ENCODE data around the gene RBCK1. TPM values are rescaled to one million over a fixed set of nuclear protein-coding genes. Genes with fewer than 3 reads are reported as not detected.
"Not testable (repeated sequence)": the region's sequence is repeated elsewhere in the genome, so short reads cannot be mapped to it uniquely, and the experiment has no call there.

RBCK1 gene
- polyA plus RNA-seq, 4 donors: 74.8 to 176 (median 158) TPM

DNA sequence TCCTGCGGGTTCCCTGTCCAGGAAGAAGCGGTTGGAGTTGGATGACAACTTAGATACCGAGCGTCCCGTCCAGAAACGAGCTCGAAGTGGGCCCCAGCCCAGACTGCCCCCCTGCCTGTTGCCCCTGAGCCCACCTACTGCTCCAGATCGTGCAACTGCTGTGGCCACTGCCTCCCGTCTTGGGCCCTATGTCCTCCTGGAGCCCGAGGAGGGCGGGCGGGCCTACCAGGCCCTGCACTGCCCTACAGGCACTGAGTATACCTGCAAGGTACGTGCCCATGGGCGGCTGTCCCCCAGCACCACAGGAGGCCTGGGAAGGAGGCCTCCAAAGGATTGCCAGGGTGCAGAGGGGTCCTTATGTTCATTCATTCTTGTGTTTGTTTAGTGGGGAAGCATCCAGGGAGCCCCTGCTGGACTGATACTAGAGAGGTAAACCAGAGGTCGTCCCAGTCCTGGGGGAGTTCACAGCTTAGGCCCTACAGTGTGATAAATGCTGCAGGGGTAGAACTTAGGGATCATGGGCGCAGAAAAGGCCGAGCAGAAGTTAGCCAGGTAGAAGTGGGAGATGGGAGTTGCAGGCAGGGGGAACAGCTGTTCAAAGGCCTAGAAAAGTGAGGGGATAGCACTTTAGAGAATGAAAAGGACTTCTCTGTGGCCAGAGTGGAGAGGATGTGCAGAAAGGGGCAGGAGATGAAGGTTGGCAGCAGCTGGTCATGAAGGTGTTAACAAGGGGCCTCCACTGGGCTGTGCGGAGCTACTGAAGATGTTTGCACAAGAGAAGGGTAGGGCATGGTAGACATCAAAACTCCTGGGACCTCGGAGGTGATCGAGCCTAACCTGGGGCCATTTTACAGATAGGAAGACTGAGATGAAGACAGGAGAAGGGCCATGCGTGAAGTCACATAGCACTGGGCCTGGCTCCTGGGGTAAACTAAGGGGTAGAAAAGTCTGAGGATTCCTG is 19.8 kb upstream of the RBCK1 start:
- Histone ChIP-seq H3K36me3 (ENCODE audit: control insufficient read depth in 3 of 3, insufficient read depth in 2 of 3, low read depth in 1 of 3, low read length in 3 of 3) (peaks cover 0 to 15% (median 15%) of the 10 kb centered on the region in 3 donors), H3K4me3 (ENCODE audit: low read depth in 1 of 3, low read length in 3 of 3) (no peak overlapping the region), H3K9me3 (ENCODE audit: control insufficient read depth in 2 of 2, insufficient read depth in 1 of 2, low read depth in 1 of 2, low read length in 1 of 2) (no peaks in the 10 kb centered on the region), H3K27ac (ENCODE audit: low read depth in 1 of 3, low read length in 2 of 3) (no peak overlapping the region), H3K4me1 (ENCODE audit: control insufficient read depth in 3 of 3, insufficient read depth in 2 of 3, low read depth in 1 of 3, low read length in 2 of 3) (no peaks in the 10 kb centered on the region), H3K27me3 (ENCODE audit: control insufficient read depth in 3 of 3, insufficient read depth in 3 of 3, low read length in 3 of 3) (peaks cover 0 to 3% (median 0%) of the 10 kb centered on the region in 3 donors)
- WGBS, 3 donors: 82 to 90% (median 86%) methylated on average over 21 of the region's 21 CpGs
- no peak for FAIRE-seq
- DNase-seq: no peak

DNA sequence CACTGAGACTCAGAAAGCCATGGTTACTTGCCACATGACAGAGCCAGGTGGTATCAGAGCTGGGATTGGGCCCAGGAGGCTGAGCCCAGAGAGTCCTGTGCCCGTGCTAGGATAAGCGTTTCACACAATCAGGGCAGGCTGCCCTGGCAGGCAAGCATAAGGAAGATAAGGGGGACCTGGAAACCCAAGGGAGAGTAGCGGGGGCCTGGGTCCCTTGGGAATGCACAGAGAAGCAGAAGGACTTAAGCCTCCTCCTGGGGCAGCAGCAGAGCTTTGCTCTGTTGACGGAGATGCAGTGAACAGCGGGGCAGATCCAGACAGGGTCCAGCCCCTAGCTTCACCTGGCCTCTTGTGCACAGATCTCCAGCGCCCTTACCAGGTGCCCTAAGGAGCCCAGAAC is 18.9 kb upstream of the RBCK1 start:
- Histone ChIP-seq H3K9me3 (ENCODE audit: control insufficient read depth in 2 of 2, insufficient read depth in 1 of 2, low read depth in 1 of 2, low read length in 1 of 2) (no peaks in the 10 kb centered on the region), H3K4me1 (ENCODE audit: control insufficient read depth in 3 of 3, insufficient read depth in 2 of 3, low read depth in 1 of 3, low read length in 2 of 3) (no peaks in the 10 kb centered on the region), H3K4me3 (ENCODE audit: low read depth in 1 of 3, low read length in 3 of 3) (no peak overlapping the region), H3K27me3 (ENCODE audit: control insufficient read depth in 3 of 3, insufficient read depth in 3 of 3, low read length in 3 of 3) (no peaks in the 10 kb centered on the region), H3K36me3 (ENCODE audit: control insufficient read depth in 3 of 3, insufficient read depth in 2 of 3, low read depth in 1 of 3, low read length in 3 of 3) (peaks cover 0 to 15% (median 15%) of the 10 kb centered on the region in 3 donors), H3K27ac (ENCODE audit: low read depth in 1 of 3, low read length in 2 of 3) (no peak overlapping the region)
- WGBS, 3 donors: 74 to 86% (median 77%) methylated on average over 6 of the region's 6 CpGs
- no peak for FAIRE-seq
- DNase-seq: no peak

DNA sequence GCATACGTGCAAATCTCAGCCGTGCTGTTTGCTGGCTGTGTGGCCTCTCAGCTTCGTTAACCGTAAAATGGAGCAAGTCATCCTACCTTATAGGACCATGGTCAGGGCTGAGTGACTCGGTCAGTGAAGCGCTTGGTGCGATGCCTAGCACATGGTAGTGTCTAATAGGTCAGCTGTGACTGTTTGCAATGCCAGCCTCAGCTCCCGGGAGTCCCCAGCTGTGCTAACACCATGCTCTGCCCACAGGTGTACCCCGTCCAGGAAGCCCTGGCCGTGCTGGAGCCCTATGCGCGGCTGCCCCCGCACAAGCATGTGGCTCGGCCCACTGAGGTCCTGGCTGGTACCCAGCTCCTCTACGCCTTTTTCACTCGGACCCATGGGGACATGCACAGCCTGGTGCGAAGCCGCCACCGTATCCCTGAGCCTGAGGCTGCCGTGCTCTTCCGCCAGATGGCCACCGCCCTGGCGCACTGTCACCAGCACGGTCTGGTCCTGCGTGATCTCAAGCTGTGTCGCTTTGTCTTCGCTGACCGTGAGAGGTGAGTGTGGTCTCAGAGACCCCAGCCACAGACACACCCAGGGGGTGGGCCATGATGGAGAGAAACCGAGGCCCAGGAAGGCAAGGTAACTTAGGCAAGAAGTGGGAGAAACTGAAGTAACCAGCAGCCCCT is 16.9 kb upstream of the RBCK1 start:
- H3K4me3 ChIP-seq (ENCODE audit: low read depth in 1 of 3, low read length in 3 of 3): no peak overlapping the region
- H3K27ac ChIP-seq (ENCODE audit: low read depth in 1 of 3, low read length in 2 of 3): no peak overlapping the region
- no peaks in the 10 kb centered on the region for H3K4me1 ChIP-seq (ENCODE audit: control insufficient read depth in 3 of 3, insufficient read depth in 2 of 3, low read depth in 1 of 3, low read length in 2 of 3)
- FAIRE-seq (no peak), DNase-seq (no peak)
- H3K27me3 ChIP-seq (ENCODE audit: control insufficient read depth in 3 of 3, insufficient read depth in 3 of 3, low read length in 3 of 3): no peaks in the 10 kb centered on the region
- H3K36me3 ChIP-seq (ENCODE audit: control insufficient read depth in 3 of 3, insufficient read depth in 2 of 3, low read depth in 1 of 3, low read length in 3 of 3): peaks cover 0 to 17% (median 15%) of the 10 kb centered on the region in 3 donors
- no peaks in the 10 kb centered on the region for H3K9me3 ChIP-seq (ENCODE audit: control insufficient read depth in 2 of 2, insufficient read depth in 1 of 2, low read depth in 1 of 2, low read length in 1 of 2)
- 91 to 93% (median 92%) methylated on average over 29 of the region's 29 CpGs for WGBS, 3 donors

DNA sequence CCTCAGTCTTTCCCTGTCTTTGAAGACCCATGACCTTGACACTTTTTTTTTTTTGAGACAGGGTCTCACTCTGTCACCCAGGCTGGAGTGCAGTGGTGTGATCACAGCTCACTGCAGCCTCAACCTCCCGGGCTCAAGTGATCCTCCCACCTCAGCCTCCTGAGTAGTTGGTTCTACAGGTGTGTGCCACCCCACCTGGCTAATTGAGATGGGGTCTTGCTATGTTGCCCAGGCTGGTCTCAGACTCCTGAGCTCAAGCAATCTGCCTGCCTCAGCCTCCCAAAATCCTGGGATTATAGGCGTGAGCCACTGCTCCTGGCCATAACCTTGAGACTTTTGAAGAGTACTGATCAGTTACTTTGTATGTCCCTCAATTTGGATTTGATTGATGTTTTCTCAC is 14.8 kb upstream of the RBCK1 start:
- not testable (repeated sequence) for H3K4me1 ChIP-seq (ENCODE audit: control insufficient read depth in 3 of 3, insufficient read depth in 2 of 3, low read depth in 1 of 3, low read length in 2 of 3); DNase-seq; H3K4me3 ChIP-seq (ENCODE audit: low read depth in 1 of 3, low read length in 3 of 3); H3K27ac ChIP-seq (ENCODE audit: low read depth in 1 of 3, low read length in 2 of 3); H3K9me3 ChIP-seq (ENCODE audit: control insufficient read depth in 2 of 2, insufficient read depth in 1 of 2, low read depth in 1 of 2, low read length in 1 of 2); H3K27me3 ChIP-seq (ENCODE audit: control insufficient read depth in 3 of 3, insufficient read depth in 3 of 3, low read length in 3 of 3); FAIRE-seq
- WGBS, 3 donors: 92 to 98% (median 93%) methylated on average over 2 of the region's 2 CpGs
- peaks cover 0 to 18% (median 15%) of the 10 kb centered on the region in 3 donors for H3K36me3 ChIP-seq (ENCODE audit: control insufficient read depth in 3 of 3, insufficient read depth in 2 of 3, low read depth in 1 of 3, low read length in 3 of 3)

DNA sequence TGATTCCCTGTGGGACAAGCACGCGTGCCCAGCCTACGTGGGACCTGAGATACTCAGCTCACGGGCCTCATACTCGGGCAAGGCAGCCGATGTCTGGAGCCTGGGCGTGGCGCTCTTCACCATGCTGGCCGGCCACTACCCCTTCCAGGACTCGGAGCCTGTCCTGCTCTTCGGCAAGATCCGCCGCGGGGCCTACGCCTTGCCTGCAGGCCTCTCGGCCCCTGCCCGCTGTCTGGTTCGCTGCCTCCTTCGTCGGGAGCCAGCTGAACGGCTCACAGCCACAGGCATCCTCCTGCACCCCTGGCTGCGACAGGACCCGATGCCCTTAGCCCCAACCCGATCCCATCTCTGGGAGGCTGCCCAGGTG is 11.9 kb upstream of the RBCK1 start:
- no peaks in the 10 kb centered on the region for H3K9me3 ChIP-seq (ENCODE audit: control insufficient read depth in 2 of 2, insufficient read depth in 1 of 2, low read depth in 1 of 2, low read length in 1 of 2)
- H3K4me1 ChIP-seq (ENCODE audit: control insufficient read depth in 3 of 3, insufficient read depth in 2 of 3, low read depth in 1 of 3, low read length in 2 of 3): no peaks in the 10 kb centered on the region
- H3K4me3 ChIP-seq (ENCODE audit: low read depth in 1 of 3, low read length in 3 of 3): no peak overlapping the region
- peak overlapping the region in 1 of 3 donors; percentile 28 for H3K27ac ChIP-seq (ENCODE audit: low read depth in 1 of 3, low read length in 2 of 3)
- peaks cover 0 to 8% (median 8%) of the 10 kb centered on the region in 3 donors for H3K36me3 ChIP-seq (ENCODE audit: control insufficient read depth in 3 of 3, insufficient read depth in 2 of 3, low read depth in 1 of 3, low read length in 3 of 3)
- FAIRE-seq (no peak), DNase-seq (no peak)
- H3K27me3 ChIP-seq (ENCODE audit: control insufficient read depth in 3 of 3, insufficient read depth in 3 of 3, low read length in 3 of 3): no peaks in the 10 kb centered on the region
- 91 to 94% (median 92%) methylated on average over 24 of the region's 24 CpGs for WGBS, 3 donors

DNA sequence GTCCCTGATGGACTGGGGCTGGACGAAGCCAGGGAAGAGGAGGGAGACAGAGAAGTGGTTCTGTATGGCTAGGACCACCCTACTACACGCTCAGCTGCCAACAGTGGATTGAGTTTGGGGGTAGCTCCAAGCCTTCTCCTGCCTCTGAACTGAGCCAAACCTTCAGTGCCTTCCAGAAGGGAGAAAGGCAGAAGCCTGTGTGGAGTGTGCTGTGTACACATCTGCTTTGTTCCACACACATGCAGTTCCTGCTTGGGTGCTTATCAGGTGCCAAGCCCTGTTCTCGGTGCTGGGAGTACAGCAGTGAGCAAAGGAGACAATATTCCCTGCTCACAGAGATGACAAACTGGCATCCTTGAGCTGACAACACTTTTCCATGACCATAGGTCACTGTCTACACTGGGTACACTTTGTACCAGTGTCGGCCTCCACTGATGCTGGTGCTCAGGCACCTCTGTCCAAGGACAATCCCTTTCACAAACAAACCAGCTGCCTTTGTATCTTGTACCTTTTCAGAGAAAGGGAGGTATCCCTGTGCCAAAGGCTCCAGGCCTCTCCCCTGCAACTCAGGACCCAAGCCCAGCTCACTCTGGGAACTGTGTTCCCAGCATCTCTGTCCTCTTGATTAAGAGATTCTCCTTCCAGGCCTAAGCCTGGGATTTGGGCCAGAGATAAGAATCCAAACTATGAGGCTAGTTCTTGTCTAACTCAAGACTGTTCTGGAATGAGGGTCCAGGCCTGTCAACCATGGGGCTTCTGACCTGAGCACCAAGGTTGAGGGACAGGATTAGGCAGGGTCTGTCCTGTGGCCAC is 11.3 kb upstream of the RBCK1 start:
- no peak for FAIRE-seq
- 63 to 75% (median 69%) methylated on average over 4 of the region's 4 CpGs for WGBS, 3 donors
- Histone ChIP-seq H3K9me3 (ENCODE audit: control insufficient read depth in 2 of 2, insufficient read depth in 1 of 2, low read depth in 1 of 2, low read length in 1 of 2) (no peaks in the 10 kb centered on the region), H3K27me3 (ENCODE audit: control insufficient read depth in 3 of 3, insufficient read depth in 3 of 3, low read length in 3 of 3) (no peaks in the 10 kb centered on the region), H3K27ac (ENCODE audit: low read depth in 1 of 3, low read length in 2 of 3) (peak overlapping the region in 1 of 3 donors; percentile 28), H3K36me3 (ENCODE audit: control insufficient read depth in 3 of 3, insufficient read depth in 2 of 3, low read depth in 1 of 3, low read length in 3 of 3) (peaks cover 0 to 6% (median 5%) of the 10 kb centered on the region in 3 donors), H3K4me1 (ENCODE audit: control insufficient read depth in 3 of 3, insufficient read depth in 2 of 3, low read depth in 1 of 3, low read length in 2 of 3) (no peaks in the 10 kb centered on the region), H3K4me3 (ENCODE audit: low read depth in 1 of 3, low read length in 3 of 3) (no peak overlapping the region)
- peak in 1 of 2 donors; percentile 81 for DNase-seq

DNA sequence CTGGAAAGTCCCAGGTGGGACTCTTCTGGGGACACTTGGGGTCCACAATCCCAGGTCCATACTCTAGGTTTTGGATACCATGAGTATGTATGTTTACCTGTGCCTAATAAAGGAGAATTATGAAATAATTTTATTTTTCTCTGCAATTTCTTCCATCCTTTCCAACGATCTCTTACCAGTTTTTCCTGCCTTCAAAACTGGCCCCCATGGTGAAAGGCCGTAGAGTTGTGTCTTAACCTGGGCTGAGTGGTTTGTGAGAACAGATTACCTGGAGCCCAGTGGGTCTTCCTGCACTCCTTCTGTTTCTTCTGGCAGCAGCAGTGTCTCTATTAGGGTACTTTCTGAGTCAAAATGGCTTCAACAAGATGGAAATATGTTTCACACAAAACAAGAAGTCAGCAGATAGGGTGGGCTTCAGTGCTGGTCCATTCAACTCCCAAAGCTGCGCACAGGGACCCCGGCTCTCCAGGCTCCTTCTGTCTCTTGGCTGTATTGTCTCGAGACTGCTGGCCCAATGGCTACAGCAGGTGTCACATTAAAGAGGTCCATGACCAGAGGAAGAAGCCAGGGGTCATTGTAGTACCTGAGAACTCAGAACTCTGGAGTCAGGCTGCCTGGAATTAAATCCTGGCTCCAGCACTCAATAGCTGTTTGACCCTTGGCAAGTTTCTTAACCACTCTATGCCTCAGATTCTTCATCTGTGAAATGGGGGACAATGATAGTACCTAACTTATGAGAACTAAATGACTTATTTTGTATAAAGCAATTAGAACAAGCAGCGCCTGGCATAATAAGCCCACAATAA is 10.5 kb upstream of the RBCK1 start:
- Histone ChIP-seq H3K4me1 (ENCODE audit: control insufficient read depth in 3 of 3, insufficient read depth in 2 of 3, low read depth in 1 of 3, low read length in 2 of 3) (peaks cover 0 to 6% (median 6%) of the 10 kb centered on the region in 3 donors), H3K4me3 (ENCODE audit: low read depth in 1 of 3, low read length in 3 of 3) (no peak overlapping the region), H3K36me3 (ENCODE audit: control insufficient read depth in 3 of 3, insufficient read depth in 2 of 3, low read depth in 1 of 3, low read length in 3 of 3) (peaks cover 0 to 6% (median 2%) of the 10 kb centered on the region in 3 donors), H3K27me3 (ENCODE audit: control insufficient read depth in 3 of 3, insufficient read depth in 3 of 3, low read length in 3 of 3) (no peaks in the 10 kb centered on the region), H3K9me3 (ENCODE audit: control insufficient read depth in 2 of 2, insufficient read depth in 1 of 2, low read depth in 1 of 2, low read length in 1 of 2) (no peaks in the 10 kb centered on the region), H3K27ac (ENCODE audit: low read depth in 1 of 3, low read length in 2 of 3) (peak overlapping the region in 1 of 3 donors; percentile 24)
- no peak for DNase-seq
- no peak for FAIRE-seq
- 79 to 85% (median 80%) methylated on average over 6 of the region's 6 CpGs for WGBS, 3 donors
